GM08714 (cell line): ENCODE results near the gene DDX51.
"Not testable (repeated sequence)": the region's sequence is repeated elsewhere in the genome, so short reads cannot be mapped to it uniquely, and the experiment has no call there.

Experiments
- H3K4me3 ChIP-seq: fragments of 200-500 bp; sonication (Bioruptor generic); 2 replicates; pipeline ENCODE4 v1.5.1; 2014; ENCODE audit warnings: mild to moderate bottlenecking, low read length, inconsistent platforms
- ZNF274 ChIP-seq: IDR thresholded peaks from 2 replicates; pipeline ENCODE4 v1.6.1; 2012; ENCODE audit warnings: mild to moderate bottlenecking, low read depth, low read length

Gene DDX51

DNA sequence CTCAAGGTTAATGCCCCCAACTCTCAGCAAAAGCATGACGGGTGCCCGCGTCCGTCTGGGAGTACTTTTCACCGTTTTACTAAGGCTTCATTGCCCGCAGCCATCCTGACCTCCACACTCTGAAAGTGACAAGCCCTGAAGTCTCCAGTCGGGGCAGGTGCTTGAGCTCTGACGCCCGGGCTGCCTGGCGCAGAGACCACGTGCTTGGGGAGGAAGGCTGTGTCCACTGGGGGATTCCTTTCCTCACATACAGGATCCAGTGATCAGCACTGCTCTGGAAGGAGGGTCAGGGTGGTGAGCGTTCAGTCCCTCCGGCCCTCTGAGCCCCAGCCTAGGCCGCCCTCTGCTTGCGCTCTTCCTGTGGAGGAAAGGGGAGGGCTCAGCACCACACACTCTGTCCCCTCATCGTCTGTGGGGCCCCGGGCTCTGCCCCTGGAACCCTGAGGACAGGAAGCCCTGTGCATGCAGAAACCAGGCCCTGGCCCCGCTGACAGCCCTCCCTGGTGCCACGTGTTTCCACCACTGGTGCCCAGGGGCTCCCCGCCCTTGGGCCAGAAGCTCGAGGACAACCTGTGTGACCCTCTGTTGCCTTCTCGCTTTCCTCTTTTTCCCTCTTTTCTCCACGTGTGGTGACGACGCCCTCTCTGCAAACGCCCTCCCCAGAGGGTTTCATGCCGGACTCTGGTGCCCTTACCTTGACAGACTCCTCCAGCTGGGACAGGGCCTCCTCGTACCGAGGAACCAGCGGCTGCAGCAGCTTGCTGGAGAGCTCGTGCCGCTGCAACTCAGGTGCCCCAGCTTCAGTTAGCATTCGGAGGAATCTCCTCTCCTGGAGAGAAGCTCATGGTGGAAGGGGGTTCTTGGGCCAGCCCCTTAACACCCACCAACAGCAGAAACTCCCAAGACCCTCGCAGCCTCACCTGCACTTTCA lies 4.9 kb downstream of the DDX51 start:
- no peak for TF ChIP-seq ZNF274
- no peak overlapping the region for H3K4me3 ChIP-seq

- TF ChIP-seq ZNF274 = no peak
- H3K4me3 ChIP-seq = no peak overlapping the region
These were observed 6.5 kb downstream of the DDX51 start for GRCh38 chr12:132137483-132138125.

DNA sequence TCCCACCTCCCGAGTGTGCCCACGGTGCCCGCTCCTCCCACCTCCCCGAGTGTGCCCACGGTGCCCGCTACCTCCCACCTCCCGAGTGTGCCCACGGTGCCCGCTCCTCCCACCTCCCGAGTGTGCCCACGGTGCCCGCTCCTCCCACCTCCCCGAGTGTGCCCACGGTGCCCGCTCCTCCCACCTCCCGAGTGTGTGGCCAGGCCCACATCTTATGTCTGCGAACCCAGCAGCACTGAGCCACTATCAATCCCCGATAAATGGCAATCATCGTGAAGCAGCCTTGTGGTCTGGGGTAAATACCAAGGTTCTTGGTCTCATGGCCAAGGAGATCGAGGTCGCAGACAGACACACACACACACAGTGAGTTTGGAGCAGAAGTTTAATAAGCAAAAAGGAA lies 7.9 kb downstream of the DDX51 start:
- not testable (repeated sequence) for H3K4me3 ChIP-seq

DNA sequence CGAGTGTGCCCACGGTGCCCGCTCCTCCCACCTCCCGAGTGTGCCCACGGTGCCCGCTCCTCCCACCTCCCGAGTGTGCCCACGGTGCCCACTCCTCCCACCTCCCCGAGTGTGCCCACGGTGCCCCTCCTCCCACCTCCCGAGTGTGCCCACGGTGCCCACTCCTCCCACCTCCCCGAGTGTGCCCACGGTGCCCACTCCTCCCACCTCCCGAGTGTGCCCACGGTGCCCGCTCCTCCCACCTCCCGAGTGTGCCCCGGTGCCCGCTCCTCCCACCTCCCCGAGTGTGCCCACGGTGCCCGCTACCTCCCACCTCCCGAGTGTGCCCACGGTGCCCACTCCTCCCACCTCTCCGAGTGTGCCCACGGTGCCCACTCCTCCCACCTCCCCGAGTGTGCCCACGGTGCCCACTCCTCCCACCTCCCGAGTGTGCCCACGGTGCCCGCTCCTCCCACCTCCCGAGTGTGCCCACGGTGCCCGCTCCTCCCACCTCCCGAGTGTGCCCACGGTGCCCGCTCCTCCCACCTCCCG lies 9.4 kb downstream of the DDX51 start:
- H3K4me3 ChIP-seq = not testable (repeated sequence)

GRCh38 chr12:132133952-132134652 lies 10.0 kb downstream of the DDX51 start:
- no peak for TF ChIP-seq ZNF274
- H3K4me3 ChIP-seq = no peak overlapping the region

GRCh38 chr12:132132609-132133430 lies 11.3 kb downstream of the DDX51 start:
- H3K4me3 ChIP-seq = no peak overlapping the region
- TF ChIP-seq ZNF274 = no peak

DNA sequence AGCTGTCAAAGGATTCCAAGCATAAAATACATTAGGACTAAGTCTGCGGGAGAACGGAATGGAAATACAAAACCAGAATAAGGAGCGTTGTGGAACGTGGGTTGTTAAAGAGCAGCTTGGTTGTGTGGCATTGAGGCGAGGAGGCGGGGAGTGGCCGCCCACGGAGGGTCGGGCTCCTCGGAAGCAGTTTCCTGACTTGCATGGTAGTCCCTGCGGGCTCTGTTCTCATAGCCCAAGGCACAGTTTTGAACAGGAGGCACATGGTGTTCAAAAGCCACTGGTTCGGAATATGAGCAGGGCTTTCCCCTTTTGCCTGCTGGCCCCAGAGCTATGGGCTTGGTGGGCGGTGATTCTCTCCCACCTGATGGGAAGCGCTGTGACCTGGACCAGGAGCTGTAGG lies 12.2 kb downstream of the DDX51 start:
- H3K4me3 ChIP-seq = no peak overlapping the region
- TF ChIP-seq ZNF274 = no peak

- H3K4me3 ChIP-seq = no peak overlapping the region
- no peak for TF ChIP-seq ZNF274
These were observed 12.9 kb downstream of the DDX51 start for GRCh38 chr12:132131229-132131628.

- TF ChIP-seq ZNF274 = no peak
- H3K4me3 ChIP-seq = no peak overlapping the region
These were observed 13.4 kb downstream of the DDX51 start for GRCh38 chr12:132130690-132131089.

DNA sequence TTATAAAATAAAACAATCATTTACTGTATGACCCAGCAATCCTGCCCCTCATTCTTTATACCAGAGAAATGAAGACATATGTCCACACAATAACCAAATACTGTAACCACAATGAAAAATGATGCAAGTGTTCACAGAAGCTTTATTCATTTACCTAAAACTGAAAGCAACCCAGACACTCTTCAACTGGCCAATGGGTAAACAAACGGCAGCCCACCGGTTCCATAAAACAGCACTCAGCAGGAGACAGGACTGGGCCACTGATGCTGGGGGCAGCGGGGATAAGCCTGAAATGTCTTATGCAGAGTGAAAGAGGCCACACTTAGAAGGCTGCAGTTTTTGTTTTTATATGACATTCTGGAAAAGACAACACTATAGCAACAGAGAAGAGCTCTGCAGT lies 15.1 kb downstream of the DDX51 start:
- TF ChIP-seq ZNF274 = no peak
- H3K4me3 ChIP-seq = no peak overlapping the region

DNA sequence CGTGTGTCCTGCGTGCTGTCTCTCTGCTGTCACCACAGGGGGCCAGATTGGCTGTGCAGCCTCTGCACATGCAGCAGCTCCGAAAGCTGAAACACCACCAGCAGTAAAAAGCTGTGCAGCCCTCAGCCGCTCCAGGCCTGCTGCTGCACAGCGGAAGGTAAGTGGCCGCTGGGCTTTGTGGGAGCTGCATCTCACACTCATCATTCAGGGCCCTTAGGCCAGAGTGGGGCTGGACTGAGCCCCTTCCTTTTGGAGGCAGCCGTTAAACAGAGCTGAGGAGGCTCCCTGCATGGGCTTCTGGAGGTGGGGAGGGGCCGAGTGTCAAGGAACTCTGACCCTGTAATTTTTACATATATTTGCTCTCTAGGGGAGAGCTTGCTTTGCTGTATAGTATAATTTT lies 17.1 kb downstream of the DDX51 start:
- TF ChIP-seq ZNF274 = no peak
- no peak overlapping the region for H3K4me3 ChIP-seq

DNA sequence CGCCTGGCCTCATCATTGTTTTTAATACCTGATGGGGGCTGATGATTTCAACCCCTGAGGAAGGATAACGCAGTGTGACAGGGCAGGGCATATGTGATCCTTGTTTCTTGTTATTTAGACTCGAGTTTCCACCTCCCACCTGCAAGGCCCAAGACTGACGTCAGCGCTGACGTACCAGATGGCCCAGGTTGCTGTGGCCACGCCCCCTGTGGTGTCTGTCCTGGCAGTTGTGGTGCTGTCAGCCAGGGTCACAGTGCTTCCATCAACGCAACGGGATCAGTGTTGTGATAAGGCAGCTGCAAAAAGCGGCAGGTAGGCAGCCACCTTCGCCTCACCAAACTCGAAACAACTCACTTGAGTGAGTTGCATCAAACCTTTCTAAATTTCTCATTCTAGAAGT lies 18.4 kb downstream of the DDX51 start:
- H3K4me3 ChIP-seq = no peak overlapping the region
- TF ChIP-seq ZNF274 = no peak

GRCh38 chr12:132124766-132125425 lies 19.2 kb downstream of the DDX51 start:
- H3K4me3 ChIP-seq = no peak overlapping the region
- TF ChIP-seq ZNF274 = no peak
